ENCODE data around the gene COL13A1.

GRCh38 chr10:69919250-69919649, 117.5 kb downstream of the COL13A1 start:
- TF ChIP-seq BHLHE40 (IDR thresholded peaks at IDR 0.05; ENCODE audit: borderline replicate concordance) (no peak), TARDBP (IDR thresholded peaks at IDR 0.05) (no peak), FOXM1 (IDR thresholded peaks at IDR 0.05; ENCODE audit: borderline replicate concordance) (no peak), SUZ12 (IDR thresholded peaks at IDR 0.05) (no peak), HDGF (IDR thresholded peaks at IDR 0.05; ENCODE audit: borderline replicate concordance) (no peak), ELF4 (IDR thresholded peaks at IDR 0.05) (no peak)

All from HEK293T (cell line).